RKO (cell line): ENCODE results near the gene IL10.
"Not testable (repeated sequence)": the region's sequence is repeated elsewhere in the genome, so short reads cannot be mapped to it uniquely, and the experiment has no call there.

Source experiments
- DNase-seq: peaks from one replicate; pipeline ENCODE4 v3.0.0-alpha.2; 2016; ENCODE audit warnings: low spot score

Gene IL10

DNA sequence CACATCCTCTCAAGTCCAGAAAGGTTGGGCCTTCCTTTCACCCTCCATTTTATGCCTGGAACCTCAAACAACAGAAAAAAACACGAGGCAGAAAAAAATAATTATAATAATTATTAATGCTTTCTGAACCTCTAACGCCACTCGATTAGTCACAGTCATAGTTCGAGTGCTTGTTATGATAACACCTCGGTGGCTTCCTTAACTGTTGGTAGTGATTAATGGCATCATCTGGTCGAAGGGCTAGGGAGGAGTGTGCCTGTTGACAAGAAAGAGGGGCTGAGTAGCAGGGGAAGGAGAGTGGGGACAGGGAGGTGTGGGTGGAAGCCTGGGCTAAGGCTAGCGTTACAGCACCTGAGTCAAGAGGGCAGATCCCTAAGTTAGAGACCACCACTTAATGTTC is 21.3 kb upstream of the IL10 start:
- DNase-seq: no peak

- no peak for DNase-seq
Measured at GRCh38 chr1:206792939-206793607, 20.8 kb upstream of the IL10 start.

- no peak for DNase-seq
Measured at GRCh38 chr1:206790502-206791250, 18.4 kb upstream of the IL10 start.

- no peak for DNase-seq
Measured at GRCh38 chr1:206788487-206789050, 16.3 kb upstream of the IL10 start.

GRCh38 chr1:206787891-206788290 is 15.6 kb upstream of the IL10 start:
- no peak for DNase-seq

DNA sequence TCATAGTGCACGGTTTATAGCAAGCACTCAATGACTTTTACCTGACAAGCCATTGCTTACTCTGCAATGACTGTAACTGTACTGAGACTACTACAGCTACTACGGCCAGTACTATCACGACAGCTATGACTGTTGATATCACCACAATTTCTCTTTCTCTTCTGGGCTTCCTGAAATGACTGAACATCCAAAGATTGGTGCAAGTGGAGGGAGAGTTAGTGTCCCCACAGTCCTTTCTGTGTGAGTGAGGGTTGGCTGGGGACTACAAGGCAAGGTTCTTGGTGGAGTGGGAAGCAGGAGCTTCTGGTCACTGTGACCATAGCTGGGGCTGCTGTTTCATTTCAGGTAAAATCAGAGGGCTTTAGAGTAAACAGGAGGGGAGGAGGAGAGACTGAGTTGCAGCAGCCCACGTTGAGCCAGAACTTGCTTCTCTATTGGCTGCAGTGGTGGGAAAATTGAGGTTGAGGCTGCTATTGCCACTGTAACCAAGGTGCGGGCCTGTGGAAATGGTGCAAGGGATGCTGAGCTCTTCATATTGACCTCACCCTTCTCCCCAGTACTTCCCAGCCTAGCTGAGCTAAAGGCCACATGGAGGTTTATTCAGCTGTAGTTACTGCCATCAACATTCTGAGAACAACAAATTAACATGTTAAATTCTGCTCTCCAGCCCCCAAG is 14.1 kb upstream of the IL10 start:
- no peak for DNase-seq

DNA sequence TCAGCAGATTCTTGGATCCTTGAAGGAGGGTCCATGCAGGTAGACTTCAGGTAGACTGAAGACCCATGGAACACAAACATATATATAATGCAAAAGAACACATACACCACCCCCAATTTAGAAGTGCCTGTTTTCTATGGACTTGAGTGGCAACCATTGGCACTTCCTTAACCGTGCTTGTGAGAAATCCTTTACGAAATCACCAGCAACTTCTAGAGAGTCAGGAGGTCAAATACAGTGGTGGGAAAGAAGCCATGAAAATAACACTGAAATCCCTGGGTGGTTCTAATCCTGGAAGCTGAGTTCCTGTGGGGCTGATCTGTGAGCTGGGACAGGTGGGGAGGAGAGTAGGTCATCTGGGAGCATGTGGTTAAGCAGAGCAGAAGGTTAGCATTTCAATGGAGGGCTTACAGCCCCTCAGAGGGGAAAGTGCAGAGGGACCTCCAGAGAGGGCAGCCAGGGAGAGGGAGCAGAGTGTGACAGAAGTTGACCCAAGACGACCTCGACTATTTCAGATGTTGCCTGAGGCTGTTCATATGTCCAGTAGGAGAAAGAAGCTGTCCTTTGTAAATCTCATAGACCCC is 13.0 kb upstream of the IL10 start:
- DNase-seq: no peak

- DNase-seq: no peak
Measured at GRCh38 chr1:206784471-206784903, 12.2 kb upstream of the IL10 start.

DNA sequence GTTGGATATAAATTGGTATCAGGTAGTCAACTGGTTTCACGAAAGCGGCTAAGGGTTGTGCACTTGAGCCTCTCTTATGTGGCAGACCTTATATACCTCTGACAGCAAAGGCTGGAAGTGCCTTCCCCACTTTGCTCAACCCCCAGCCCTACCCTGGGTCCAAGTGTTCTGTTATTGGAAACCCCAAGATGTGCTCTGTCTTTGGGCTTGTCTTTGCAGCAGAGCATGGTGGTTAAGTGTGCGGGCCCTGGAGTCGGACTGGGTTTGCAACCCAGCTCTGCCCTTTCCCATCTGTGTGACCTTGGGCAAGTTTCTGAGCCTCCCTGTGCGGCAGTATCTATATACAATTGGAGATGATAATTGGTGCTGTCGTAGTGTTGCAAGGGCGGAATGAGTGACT is 11.2 kb upstream of the IL10 start:
- DNase-seq: no peak

DNA sequence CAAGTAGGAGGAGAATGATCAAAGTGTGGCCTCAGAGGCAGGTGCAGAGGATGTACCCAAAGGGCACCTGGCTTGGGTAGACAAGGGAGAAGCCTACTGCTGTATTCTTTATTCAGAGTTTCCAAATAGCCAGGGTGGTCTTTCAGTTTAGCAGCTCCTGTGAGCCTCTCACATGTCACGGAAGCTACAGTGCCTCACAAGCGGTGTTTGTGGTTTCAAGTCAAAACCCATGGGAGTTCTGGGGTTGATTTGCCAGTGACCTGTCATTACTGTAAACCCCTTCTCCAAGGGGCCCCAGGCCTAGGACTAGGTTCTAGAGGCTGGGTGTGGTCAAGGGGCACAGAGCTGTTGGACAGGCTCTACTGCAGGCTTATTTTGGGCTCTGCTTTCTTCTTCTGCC is 10.2 kb upstream of the IL10 start:
- DNase-seq: no peak

- no peak for DNase-seq
Measured at GRCh38 chr1:206779638-206780037, 7.3 kb upstream of the IL10 start.

- not testable (repeated sequence) for DNase-seq
Measured at GRCh38 chr1:206778911-206779310, 6.6 kb upstream of the IL10 start.

- DNase-seq: no peak
Measured at GRCh38 chr1:206778031-206778430, 5.7 kb upstream of the IL10 start.

GRCh38 chr1:206776229-206776628 is 3.9 kb upstream of the IL10 start:
- DNase-seq: no peak

- DNase-seq: no peak
Measured at GRCh38 chr1:206774093-206774492, 1.8 kb upstream of the IL10 start.

DNA sequence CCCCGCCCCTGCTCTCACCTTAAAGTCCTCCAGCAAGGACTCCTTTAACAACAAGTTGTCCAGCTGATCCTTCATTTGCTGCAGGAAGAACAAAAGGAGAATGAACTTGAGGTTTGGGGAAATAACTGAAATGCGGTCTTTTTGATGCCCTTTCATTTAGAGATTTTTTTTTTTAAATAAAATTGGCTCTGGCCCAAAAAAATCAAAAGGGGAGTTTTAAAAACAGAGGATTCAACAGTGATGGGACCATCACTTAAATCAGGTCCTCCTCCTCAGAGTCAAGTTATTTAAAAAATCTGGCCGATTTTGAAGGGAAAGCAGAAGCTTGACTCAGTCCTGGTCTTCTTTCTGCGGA is 979 bp downstream of the IL10 start:
- no peak for DNase-seq

GRCh38 chr1:206770531-206771337 is 1.6 kb downstream of the IL10 start, which contains the start of gene IL19:
Gene IL19 (plus strand): TSS chr1:206770773. CDS start chr1:206836663, 65,890 bp downstream.
- no peak for DNase-seq

DNA sequence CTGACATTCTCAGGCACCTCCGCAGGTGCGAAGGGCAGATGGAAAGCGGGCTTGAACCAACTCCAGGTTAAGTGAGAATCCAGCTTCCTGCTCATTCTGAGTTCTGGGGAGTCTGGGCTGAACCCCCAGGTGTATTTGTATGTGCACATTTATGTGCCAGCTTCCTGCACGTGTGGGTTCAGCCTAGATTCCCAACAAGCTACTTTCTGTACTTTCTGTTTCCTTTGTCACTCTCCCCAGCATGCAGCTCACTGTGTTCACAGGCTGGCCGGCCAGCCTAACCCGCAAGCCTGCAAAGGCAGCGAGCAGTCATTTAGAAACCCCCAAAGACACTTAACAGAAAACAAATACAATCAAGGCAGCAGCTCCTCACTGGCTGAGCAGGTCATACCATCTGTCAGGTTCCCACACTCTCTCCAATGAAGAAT is 3.0 kb downstream of the IL10 start:
- no peak for DNase-seq

GRCh38 chr1:206768472-206769303 is 3.6 kb downstream of the IL10 start:
- DNase-seq: no peak

GRCh38 chr1:206766251-206766856 is 5.9 kb downstream of the IL10 start:
- no peak for DNase-seq
